ENCODE measurements around the gene SMARCA2.

- TF ChIP-seq CTCF (conservative IDR thresholded peaks at IDR 0.05; ENCODE audit: low read length), result no peak
- TF ChIP-seq EZH2phosphoT487 (IDR thresholded peaks at IDR 0.05; ENCODE audit: borderline replicate concordance), result no peak
Measured at GRCh38 chr9:2216591-2216990, 201.4 kb downstream of the SMARCA2 start.
